ENCODE measurements around the gene ZXDC.

Gene ZXDC

GRCh38 chr3:126469479-126469878, 6.2 kb downstream of the ZXDC start:
- no peak for DNase-seq

DNA sequence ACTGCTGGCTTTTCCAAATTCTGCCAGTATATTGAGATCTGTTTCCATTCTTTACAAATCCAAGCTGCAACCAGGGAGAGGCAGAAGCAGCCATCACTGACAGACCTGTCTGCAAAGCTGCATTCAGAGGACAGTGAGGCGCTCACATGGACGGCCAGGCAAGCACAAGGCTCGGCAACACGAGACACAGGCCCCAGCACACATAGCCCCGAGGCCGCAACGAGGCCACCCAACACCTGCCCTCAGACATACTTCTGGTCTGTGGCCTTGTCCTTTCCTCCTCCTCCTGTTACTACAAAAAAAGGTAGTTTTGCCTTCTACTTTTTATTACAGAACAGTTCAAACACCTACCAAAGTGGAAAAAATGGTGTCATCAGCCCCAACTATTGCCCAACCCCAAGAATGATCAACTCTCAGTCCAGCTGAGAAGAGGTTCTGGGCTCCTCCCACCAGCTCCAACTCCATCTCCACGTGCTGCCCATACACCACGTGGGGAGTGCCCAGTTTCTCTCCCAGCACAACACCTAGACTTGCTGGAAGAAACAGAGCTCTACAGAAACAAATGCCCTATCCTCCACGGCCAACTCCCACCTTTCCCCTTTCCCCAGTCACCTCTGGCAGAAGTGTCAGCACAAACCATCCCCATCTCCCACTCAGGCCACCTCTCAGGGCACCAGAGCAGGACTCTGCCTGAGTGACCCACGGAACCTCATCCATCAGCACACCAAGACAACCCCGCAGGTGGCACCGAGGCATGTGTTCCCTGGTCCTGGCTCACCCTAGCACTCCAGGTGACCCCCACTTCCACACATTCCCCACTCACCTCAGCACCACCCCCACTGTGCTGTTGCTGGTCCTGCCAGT, 7.4 kb downstream of the ZXDC start:
- no peak for DNase-seq

- no peak for DNase-seq
Observed at GRCh38 chr3:126467611-126467955, 8.1 kb downstream of the ZXDC start.

DNA sequence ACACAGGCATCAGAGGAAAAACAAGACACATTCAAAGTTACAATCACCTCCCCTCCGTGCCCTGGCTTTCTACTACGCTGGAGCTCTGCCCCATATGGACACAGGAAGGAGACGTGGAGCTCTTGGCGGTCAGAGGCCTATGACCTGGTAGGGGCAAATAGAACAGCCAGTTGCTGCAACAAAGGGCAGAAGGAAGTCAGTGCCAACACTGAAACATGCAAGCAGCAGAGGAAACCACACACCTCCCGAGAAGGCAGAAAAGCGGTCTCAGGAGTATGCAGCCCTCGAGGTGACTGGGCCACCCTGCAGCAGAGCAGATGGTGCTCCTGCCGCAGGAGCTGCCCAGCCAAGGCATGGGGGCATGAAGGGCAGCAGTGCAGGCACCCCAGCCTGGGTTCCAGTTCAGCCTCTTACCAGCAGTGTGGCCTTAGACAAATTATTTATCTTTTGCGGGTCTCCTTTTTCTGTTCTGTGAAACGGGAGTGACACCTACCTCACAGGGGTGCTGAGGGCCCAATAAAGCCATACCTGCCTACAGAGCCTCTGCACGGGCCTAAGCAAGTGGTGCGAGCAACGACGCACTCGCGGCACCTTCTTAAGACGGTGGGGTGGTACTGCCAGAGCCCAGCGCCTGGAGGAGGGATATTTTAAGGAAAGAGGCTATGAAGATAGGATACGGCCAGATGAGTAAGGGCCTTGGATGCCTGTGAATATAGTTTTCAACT, 8.6 kb downstream of the ZXDC start:
- no peak for DNase-seq

GRCh38 chr3:126465928-126466544, 9.7 kb downstream of the ZXDC start:
- no peak for DNase-seq

DNA sequence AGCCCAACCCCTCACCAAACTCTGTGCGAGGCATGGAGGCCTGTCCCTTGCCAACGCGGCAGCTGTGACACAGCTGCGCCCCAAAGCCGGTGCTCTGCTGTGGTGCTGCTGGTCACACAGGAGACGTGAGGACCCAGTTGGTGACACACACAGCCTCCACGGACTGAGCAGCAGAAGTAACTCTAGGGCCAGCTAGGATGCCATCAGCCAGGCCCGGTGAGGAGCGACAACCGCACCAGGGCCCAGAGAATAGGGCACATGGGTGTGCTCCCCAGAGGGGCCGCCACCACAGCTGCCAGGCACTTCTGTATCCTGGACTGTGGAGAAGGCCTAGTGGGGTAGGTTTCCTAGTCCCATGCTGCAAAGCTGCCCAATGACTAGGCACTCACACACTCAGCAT, 10.7 kb downstream of the ZXDC start:
- DNase-seq: no peak

- DNase-seq: no peak
Observed at GRCh38 chr3:126464494-126464893, 11.2 kb downstream of the ZXDC start.

GRCh38 chr3:126464093-126464492, 11.6 kb downstream of the ZXDC start:
- DNase-seq: no peak

DNA sequence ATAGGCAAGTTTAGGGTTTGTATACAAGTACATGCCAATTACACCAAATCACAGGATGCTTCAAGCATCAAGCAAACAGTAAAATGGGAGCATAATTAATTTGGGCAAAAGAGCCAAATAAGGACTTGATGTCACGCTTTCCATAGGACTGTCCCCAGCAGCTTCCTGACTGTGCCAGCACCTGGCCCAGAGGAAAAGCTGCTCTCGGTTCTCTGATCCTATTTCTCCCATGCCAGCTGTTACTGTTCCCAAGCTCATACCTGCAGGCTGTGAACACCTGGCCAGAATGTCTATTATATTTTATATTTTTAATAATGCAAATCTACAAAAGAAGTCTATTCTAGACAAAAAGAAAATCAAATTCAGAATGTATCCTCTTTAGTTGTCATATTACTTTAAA, 12.2 kb downstream of the ZXDC start:
- DNase-seq: no peak

GRCh38 chr3:126461450-126462070, 14.1 kb downstream of the ZXDC start:
- no peak for DNase-seq

DNA sequence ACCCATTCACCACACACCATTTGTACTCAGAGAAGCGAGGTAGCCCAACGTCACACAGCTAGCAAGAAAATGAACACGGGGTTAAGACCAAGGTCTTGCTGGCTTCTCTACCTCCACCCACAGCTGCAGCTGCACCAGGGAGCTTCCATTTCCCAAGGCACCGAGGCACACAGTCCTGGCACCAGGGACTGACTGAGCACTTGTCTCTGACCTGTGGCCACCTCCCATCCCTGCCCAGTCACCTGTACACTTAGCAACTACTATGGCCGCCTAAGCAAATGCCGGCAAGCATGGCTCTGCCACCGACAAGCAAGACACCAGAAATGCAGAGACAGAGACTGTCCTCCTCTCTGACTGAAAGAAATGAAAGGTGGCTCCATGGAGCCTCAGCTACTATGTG, 15.3 kb downstream of the ZXDC start:
- DNase-seq: no peak

GRCh38 chr3:126459763-126460127, 15.9 kb downstream of the ZXDC start:
- no peak for DNase-seq

DNA sequence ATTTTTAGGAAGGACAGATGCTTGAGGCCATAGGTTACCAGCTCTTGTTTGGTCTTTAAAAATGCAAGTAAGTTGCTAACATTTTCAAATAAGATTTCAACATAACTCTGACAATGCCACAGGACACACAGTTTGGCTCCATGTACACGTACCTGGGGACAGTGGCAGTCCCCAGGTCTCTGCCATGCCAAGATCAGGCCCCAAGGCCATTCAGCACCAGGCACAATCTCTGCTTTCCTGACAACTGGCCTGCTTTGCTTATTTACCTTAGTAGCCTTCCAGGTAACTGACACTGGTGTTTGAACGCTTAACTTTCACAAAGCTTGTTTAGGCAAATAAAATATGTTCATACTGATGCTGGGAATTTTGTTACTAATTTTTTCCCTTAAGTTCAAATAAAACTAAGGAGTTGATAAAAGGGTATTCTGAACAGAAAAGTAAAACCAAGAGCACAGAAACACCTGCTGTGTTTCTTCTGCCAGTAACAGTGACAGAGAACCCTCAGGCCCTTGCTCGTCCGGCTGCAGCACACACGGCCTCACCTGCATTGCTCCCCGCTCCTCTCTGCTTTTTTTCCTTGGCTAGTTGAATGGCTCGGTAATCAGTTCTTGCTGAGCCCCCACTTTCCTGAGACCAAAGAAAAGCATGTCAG, 16.5 kb downstream of the ZXDC start:
- no peak for DNase-seq

DNA sequence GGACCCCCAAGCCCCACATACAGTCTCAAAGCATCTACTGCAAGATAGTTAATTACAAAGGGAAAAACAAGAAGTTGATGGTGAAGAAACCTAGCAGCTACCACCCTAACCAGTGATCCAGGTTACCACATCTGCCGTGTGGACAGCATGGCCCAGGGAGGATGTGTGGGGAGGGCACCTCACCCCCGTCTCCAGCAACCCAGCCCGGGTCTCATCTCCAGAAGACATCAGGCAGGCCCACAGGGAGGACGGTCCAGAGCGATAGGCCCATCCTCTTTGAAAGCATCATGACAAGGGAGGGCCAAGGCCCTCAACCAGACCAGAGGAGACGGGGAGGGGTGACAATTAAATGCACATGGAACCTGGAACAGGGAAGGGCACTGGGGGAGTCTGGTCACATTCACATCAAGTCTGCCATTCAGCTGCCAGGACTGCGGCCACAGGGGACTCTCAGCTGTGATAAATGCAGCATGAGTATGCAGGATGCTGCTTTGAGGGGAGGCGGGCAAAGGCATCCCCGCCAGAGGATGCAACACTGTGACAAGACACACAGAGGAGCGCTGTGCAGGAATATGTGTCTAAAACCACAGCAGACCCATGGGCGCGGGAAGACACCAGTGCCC, 18.8 kb downstream of the ZXDC start:
- no peak for DNase-seq

GRCh38 chr3:126456211-126456610, 19.5 kb downstream of the ZXDC start:
- DNase-seq: no peak

DNA sequence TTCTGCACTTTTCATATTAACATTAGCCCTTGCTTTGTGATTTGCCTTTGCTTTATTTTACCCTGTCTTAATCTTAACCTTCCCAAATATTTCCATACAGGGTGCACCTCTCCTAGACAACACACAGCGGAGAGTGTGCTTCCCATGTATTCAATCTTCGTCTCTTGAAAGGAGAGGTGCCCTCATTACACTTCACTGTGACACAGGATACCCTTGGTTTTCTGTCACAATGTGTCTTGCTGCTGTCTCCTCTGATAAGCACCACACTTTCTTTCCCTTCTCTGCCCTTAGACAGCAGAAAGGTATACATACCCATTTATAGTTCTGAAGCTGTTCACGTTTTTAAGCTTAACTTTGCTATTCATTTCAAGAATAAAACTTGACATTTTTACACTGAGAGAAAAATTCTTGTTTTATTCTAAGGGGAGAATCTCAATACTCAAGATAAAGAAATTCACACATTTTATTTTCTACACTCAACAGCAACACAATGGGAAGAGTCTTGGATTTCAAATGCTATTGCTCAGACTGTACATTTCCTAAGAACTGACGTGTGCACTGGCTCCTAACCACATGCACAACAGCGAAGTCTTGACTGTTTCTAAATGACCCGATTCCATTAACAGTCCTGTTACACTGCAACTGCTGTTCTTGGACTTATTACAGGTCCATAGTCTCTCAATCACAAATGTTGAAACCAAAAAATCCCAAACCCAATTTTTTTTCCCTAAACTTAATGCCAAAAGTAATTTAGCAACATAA, 21.1 kb downstream of the ZXDC start:
- no peak for DNase-seq

GRCh38 chr3:126454025-126454424, 21.7 kb downstream of the ZXDC start:
- no peak for DNase-seq

GRCh38 chr3:126452213-126452612, 23.5 kb downstream of the ZXDC start:
- DNase-seq: no peak

GRCh38 chr3:126451511-126451910, 24.2 kb downstream of the ZXDC start:
- DNase-seq: no peak

GRCh38 chr3:126450744-126451143, 24.9 kb downstream of the ZXDC start:
- DNase-seq: no peak

- DNase-seq: no peak
Observed at GRCh38 chr3:126450219-126450618, 25.5 kb downstream of the ZXDC start.

- no peak for DNase-seq
Observed at GRCh38 chr3:126449621-126450051, 26.1 kb downstream of the ZXDC start.
